Measurements from ENCODE around the gene ST7L.

DNA sequence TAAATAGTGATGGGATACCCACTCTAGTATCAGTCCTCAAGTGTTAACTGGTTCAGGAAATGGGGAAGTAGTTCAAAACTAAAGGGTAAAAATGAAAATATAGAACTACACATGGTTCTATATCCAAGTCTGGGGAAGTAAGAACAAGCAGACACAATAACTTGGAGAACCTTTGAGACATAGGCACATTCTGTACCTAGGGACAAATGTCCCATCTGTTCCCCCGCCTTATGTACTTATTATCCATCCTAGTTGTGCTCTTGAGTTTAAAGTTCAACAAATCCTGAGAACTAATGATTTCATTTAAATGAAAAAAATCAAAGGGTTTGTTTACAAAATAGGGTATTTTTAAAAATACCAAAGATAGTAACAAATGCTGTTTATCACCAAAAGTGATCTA lies 77.6 kb downstream of the ST7L start:
- TF ChIP-seq CTCF (conservative IDR thresholded peaks at IDR 0.05 in 1 of 2, IDR thresholded peaks at IDR 0.05 in 1 of 2; ENCODE audit: low read depth in 1 of 2, low read length in 2 of 2) = no peak
- no peak for TF ChIP-seq EZH2 (IDR thresholded peaks at IDR 0.05; ENCODE audit: low read length, missing control alignments)

Measured in fibroblast of lung (primary cell).